Activated naive CD4-positive, alpha-beta T cell treated with anti-CD3 and anti-CD28 coated beads for 36 hours (primary cell): ENCODE measurements around the gene CIDEB. TPM values are rescaled to one million over a fixed set of nuclear protein-coding genes. Genes with fewer than 3 reads are reported as not detected.
A peak's percentile ranks its signal among the peaks of the same experiment; 100 is the strongest.

ENCODE experiments used
- CTCF ChIA-PET: fragments of 350-600 bp; sonication (Branson Sonifier 250); formaldehyde crosslinking; loops from one replicate; lab custom pipeline; 2021; ENCODE audit warnings: antibody characterized with exemption; lab: Charles Lee
- DNase-seq: peaks from one replicate; pipeline ENCODE4 v3.0.0-alpha.2; 2020
- H3K27ac Mint-ChIP-seq: one replicate; pipeline ENCODE4 v1.8.0; 2021; ENCODE audit warnings: mild to moderate bottlenecking, mixed read lengths
- H3K27me3 Mint-ChIP-seq: one replicate; pipeline ENCODE4 v1.8.0; 2021; ENCODE audit warnings: low read depth, mixed read lengths
- H3K36me3 Mint-ChIP-seq: one replicate; pipeline ENCODE4 v1.8.0; 2021; ENCODE audit warnings: low read depth, mixed read lengths
- H3K4me1 Mint-ChIP-seq: one replicate; pipeline ENCODE4 v1.8.0; 2021; ENCODE audit warnings: low read depth, mixed read lengths
- H3K4me3 Mint-ChIP-seq: one replicate; pipeline ENCODE4 v1.8.0; 2021; ENCODE audit warnings: mild to moderate bottlenecking, moderate library complexity, mixed read lengths
- H3K9me3 Mint-ChIP-seq: one replicate; pipeline ENCODE4 v1.8.0; 2021; ENCODE audit warnings: mixed read lengths
- intact Hi-C: fragments of 100-400 bp; cut with micrococcal nuclease; formaldehyde crosslinking; loops from one replicate; pipeline ENCODE4 v1.15.1; 2023
- total RNA-seq, 2 experiments: library from RNA; stranded (reverse); gene quantifications; one replicate each; pipeline ENCODE4 v1.2.3, GENCODE V29; 2021

Gene CIDEB
- total RNA-seq, 2 experiments from 2014 or later: 10.9 to 15.1 TPM

- peaks cover 9% of the 10 kb centered on the region for H3K36me3 Mint-ChIP-seq
- CTCF ChIA-PET: interaction anchor here (0.7 to 9.3 kb wide), 31 partner anchors 7 to 260 kb away, joined by 3 to 310 read pairs (median 5); partner anchors contain the start of genes CHMP4A, CIDEB, LTB4R and MDP1
- peak; percentile 90 for DNase-seq
- no peaks in the 10 kb centered on the region for H3K27me3 Mint-ChIP-seq
- intact Hi-C loops: loop anchor here (1.0 to 5.0 kb wide), 10 partner anchors 17 to 282 kb away; partner anchors contain the start of genes IRF9, MDP1, PCK2 and RABGGTA
- no peak overlapping the region for H3K4me3 Mint-ChIP-seq
- H3K9me3 Mint-ChIP-seq: no peaks in the 10 kb centered on the region
- peak overlapping the region; percentile 78 for H3K27ac Mint-ChIP-seq
- peaks cover 42% of the 10 kb centered on the region for H3K4me1 Mint-ChIP-seq
These were observed 11.2 kb downstream of the CIDEB start for GRCh38 chr14:24296341-24297157.

- no peak overlapping the region for H3K27ac Mint-ChIP-seq
- intact Hi-C loops: no loop called here
- no peak for DNase-seq
- peaks cover 21% of the 10 kb centered on the region for H3K36me3 Mint-ChIP-seq
- H3K4me3 Mint-ChIP-seq: no peak overlapping the region
- H3K4me1 Mint-ChIP-seq: peaks cover 38% of the 10 kb centered on the region
- CTCF ChIA-PET: interaction anchor here (0.9 to 5.4 kb wide), 3 partner anchors 15 to 77 kb away, joined by 3 to 49 read pairs (median 32); partner anchors contain the start of genes CIDEB, LTB4R, LTB4R2 and TINF2
- no peaks in the 10 kb centered on the region for H3K27me3 Mint-ChIP-seq
- H3K9me3 Mint-ChIP-seq: no peaks in the 10 kb centered on the region
These were observed 14.3 kb downstream of the CIDEB start for GRCh38 chr14:24293525-24293924.

- intact Hi-C loops: no loop called here
- H3K27ac Mint-ChIP-seq: no peak overlapping the region
- peaks cover 39% of the 10 kb centered on the region for H3K4me1 Mint-ChIP-seq
- H3K4me3 Mint-ChIP-seq: no peak overlapping the region
- H3K27me3 Mint-ChIP-seq: no peaks in the 10 kb centered on the region
- DNase-seq: no peak
- CTCF ChIA-PET: interaction anchor here (0.6 to 5.4 kb wide), 6 partner anchors 12 to 144 kb away, joined by 3 to 49 read pairs (median 21); partner anchors contain the start of genes CIDEB, LTB4R, LTB4R2 and TINF2
- H3K9me3 Mint-ChIP-seq: no peaks in the 10 kb centered on the region
- peaks cover 23% of the 10 kb centered on the region for H3K36me3 Mint-ChIP-seq
These were observed 15.5 kb downstream of the CIDEB start for GRCh38 chr14:24292118-24292807.

GRCh38 chr14:24291446-24292117, 16.2 kb downstream of the CIDEB start:
- H3K27me3 Mint-ChIP-seq: no peaks in the 10 kb centered on the region
- no peak overlapping the region for H3K4me3 Mint-ChIP-seq
- H3K4me1 Mint-ChIP-seq: peaks cover 32% of the 10 kb centered on the region
- peaks cover 21% of the 10 kb centered on the region for H3K36me3 Mint-ChIP-seq
- intact Hi-C loops: no loop called here
- H3K9me3 Mint-ChIP-seq: no peaks in the 10 kb centered on the region
- CTCF ChIA-PET: interaction anchor here (0.6 to 5.4 kb wide), 7 partner anchors 11 to 74 kb away, joined by 3 to 49 read pairs (median 28); partner anchors contain the start of genes CIDEB, LTB4R, LTB4R2 and RABGGTA
- no peak for DNase-seq
- H3K27ac Mint-ChIP-seq: no peak overlapping the region

GRCh38 chr14:24290746-24291145, 17.0 kb downstream of the CIDEB start:
- no peaks in the 10 kb centered on the region for H3K9me3 Mint-ChIP-seq
- no peak overlapping the region for H3K27ac Mint-ChIP-seq
- peaks cover 19% of the 10 kb centered on the region for H3K36me3 Mint-ChIP-seq

GRCh38 chr14:24289649-24290280, 18.0 kb downstream of the CIDEB start:
- intact Hi-C loops: loop anchor here (1.0 to 2.0 kb wide), 4 partner anchors 10 to 175 kb away; partner anchors contain the start of genes DCAF11, NRL and TINF2
- CTCF ChIA-PET: interaction anchor here (0.9 to 5.4 kb wide), 9 partner anchors 8 to 142 kb away, joined by 3 to 49 read pairs (median 12); partner anchors contain the start of genes CIDEB, LTB4R, LTB4R2 and RABGGTA
- Mint-ChIP-seq H3K36me3 (peaks cover 19% of the 10 kb centered on the region), H3K9me3 (no peaks in the 10 kb centered on the region), H3K4me1 (peaks cover 25% of the 10 kb centered on the region), H3K4me3 (no peak overlapping the region), H3K27ac (peak overlapping the region; percentile 75), H3K27me3 (no peaks in the 10 kb centered on the region)
- DNase-seq: peak; percentile 93

More at GRCh38 chr14:24290746-24291145, 17.0 kb downstream of the CIDEB start:
- intact Hi-C loops: no loop called here
- Mint-ChIP-seq H3K4me3 (no peak overlapping the region), H3K4me1 (peaks cover 25% of the 10 kb centered on the region), H3K27me3 (no peaks in the 10 kb centered on the region)
- DNase-seq: no peak
- CTCF ChIA-PET: interaction anchor here (0.8 to 5.4 kb wide), 10 partner anchors 7 to 141 kb away, joined by 3 to 49 read pairs (median 10); partner anchors contain the start of genes CIDEB, LTB4R, LTB4R2 and MDP1

GRCh38 chr14:24286996-24287395, 20.8 kb downstream of the CIDEB start:
- CTCF ChIA-PET: interaction anchor here (0.7 to 1.5 kb wide), 4 partner anchors 10 to 22 kb away, joined by 3 to 4 read pairs (median 4); no protein-coding TSS in a partner anchor
- Mint-ChIP-seq H3K4me1 (peaks cover 25% of the 10 kb centered on the region), H3K36me3 (peaks cover 16% of the 10 kb centered on the region), H3K4me3 (no peak overlapping the region), H3K27me3 (no peaks in the 10 kb centered on the region), H3K9me3 (no peaks in the 10 kb centered on the region), H3K27ac (no peak overlapping the region)
- intact Hi-C loops: no loop called here
- DNase-seq: no peak

- CTCF ChIA-PET: interaction anchor here (1.4 kb wide), 1 partner anchor 12 kb away, joined by 6 read pairs; no protein-coding TSS in a partner anchor
- H3K36me3 Mint-ChIP-seq: peaks cover 6% of the 10 kb centered on the region
- DNase-seq: no peak
- H3K9me3 Mint-ChIP-seq: no peaks in the 10 kb centered on the region
- H3K27ac Mint-ChIP-seq: no peak overlapping the region
- peaks cover 25% of the 10 kb centered on the region for H3K4me1 Mint-ChIP-seq
- H3K27me3 Mint-ChIP-seq: no peaks in the 10 kb centered on the region
- no peak overlapping the region for H3K4me3 Mint-ChIP-seq
- intact Hi-C loops: no loop called here
These were observed 22.4 kb downstream of the CIDEB start for GRCh38 chr14:24285351-24285750.

- CTCF ChIA-PET: interaction anchor here (1.4 to 7.9 kb wide), 3 partner anchors 10 to 23 kb away, joined by 6 to 39 read pairs (median 9); partner anchors contain the start of gene CIDEB
- Mint-ChIP-seq H3K36me3 (peaks cover 1% of the 10 kb centered on the region), H3K27ac (no peak overlapping the region), H3K4me1 (peaks cover 25% of the 10 kb centered on the region), H3K4me3 (no peak overlapping the region), H3K27me3 (no peaks in the 10 kb centered on the region), H3K9me3 (no peaks in the 10 kb centered on the region)
- intact Hi-C loops: no loop called here
- DNase-seq: no peak
These were observed 23.2 kb downstream of the CIDEB start for GRCh38 chr14:24284501-24285035.

- no peaks in the 10 kb centered on the region for H3K27me3 Mint-ChIP-seq
- no peak for DNase-seq
- no peak overlapping the region for H3K27ac Mint-ChIP-seq
- CTCF ChIA-PET: interaction anchor here (1.4 to 10.8 kb wide), 6 partner anchors 10 to 41 kb away, joined by 6 to 154 read pairs (median 24); partner anchors contain the start of genes CIDEB, DHRS1, NOP9 and TINF2
- H3K36me3 Mint-ChIP-seq: peaks cover 1% of the 10 kb centered on the region
- intact Hi-C loops: no loop called here
- no peaks in the 10 kb centered on the region for H3K9me3 Mint-ChIP-seq
- no peak overlapping the region for H3K4me3 Mint-ChIP-seq
- H3K4me1 Mint-ChIP-seq: peaks cover 26% of the 10 kb centered on the region
These were observed 23.8 kb downstream of the CIDEB start for GRCh38 chr14:24283796-24284460.
